B cell (primary cell): ENCODE data around the gene VAMP1.

ENCODE experiments used
- CTCF ChIP-seq: fragments of 200-600 bp; IDR thresholded peaks from one replicate; pipeline ENCODE4 v1.8.0; 2022; ENCODE audit warnings: antibody characterized with exemption, mild to moderate bottlenecking
- EZH2 ChIP-seq: IDR thresholded peaks from 2 replicates; pipeline ENCODE4 v1.6.1; 2012; ENCODE audit warnings: borderline replicate concordance, low read depth, mild to moderate bottlenecking, moderate library complexity, low read length; ENCODE audit not compliant: insufficient read depth, poor library complexity, severe bottlenecking

- no peak for TF ChIP-seq CTCF
- no peak for TF ChIP-seq EZH2
Observed at GRCh38 chr12:6460751-6461371, 9.6 kb downstream of the VAMP1 start.
